NCI-H128 (cell line): ENCODE results near the gene NTMT1.
"Not testable (repeated sequence)": the region's sequence is repeated elsewhere in the genome, so short reads cannot be mapped to it uniquely, and the experiment has no call there.

Source experiments
- DNase-seq: peaks from one replicate; lab custom pipeline; 2025; ENCODE audit not compliant: unreplicated experiment; lab: John Stamatoyannopoulos, UW

The NTMT1 gene

GRCh38 chr9:129626079-129626624 lies at the start of gene NTMT1:
Gene NTMT1 (plus strand): TSS chr9:129626163. CDS start chr9:129632704, 6,541 bp downstream.
- DNase-seq, result peak; percentile 55

GRCh38 chr9:129576546-129577543 lies 49.1 kb upstream of the NTMT1 start:
- DNase-seq, result no peak

GRCh38 chr9:129579294-129579693 lies 46.7 kb upstream of the NTMT1 start:
- DNase-seq, result no peak

- DNase-seq, result no peak
These were observed 45.6 kb upstream of the NTMT1 start for GRCh38 chr9:129580211-129580915.

GRCh38 chr9:129581505-129582189 lies 44.3 kb upstream of the NTMT1 start:
- DNase-seq, result no peak

GRCh38 chr9:129582855-129583254 lies 43.1 kb upstream of the NTMT1 start:
- no peak for DNase-seq

GRCh38 chr9:129583308-129584038 lies 42.5 kb upstream of the NTMT1 start:
- no peak for DNase-seq

- DNase-seq, result no peak
These were observed 41.8 kb upstream of the NTMT1 start for GRCh38 chr9:129584136-129584535.

- DNase-seq, result no peak
These were observed 40.6 kb upstream of the NTMT1 start for GRCh38 chr9:129585352-129585751.

GRCh38 chr9:129586245-129586644 lies 39.7 kb upstream of the NTMT1 start:
- DNase-seq, result no peak

- DNase-seq, result no peak
These were observed 39.3 kb upstream of the NTMT1 start for GRCh38 chr9:129586685-129587084.

- DNase-seq, result no peak
These were observed 38.3 kb upstream of the NTMT1 start for GRCh38 chr9:129587487-129588262.

- DNase-seq, result no peak
These were observed 35.5 kb upstream of the NTMT1 start for GRCh38 chr9:129590466-129590865.

- no peak for DNase-seq
These were observed 34.0 kb upstream of the NTMT1 start for GRCh38 chr9:129591916-129592315.

- not testable (repeated sequence) for DNase-seq
These were observed 33.2 kb upstream of the NTMT1 start for GRCh38 chr9:129592790-129593189.

- DNase-seq, result no peak
These were observed 31.3 kb upstream of the NTMT1 start for GRCh38 chr9:129594632-129595031.

- DNase-seq, result no peak
These were observed 30.6 kb upstream of the NTMT1 start for GRCh38 chr9:129595311-129595741.

GRCh38 chr9:129595903-129596540 lies 29.9 kb upstream of the NTMT1 start:
- DNase-seq, result no peak
